Erythroblast (primary cell): Measurements from ENCODE around the gene APOBR.

ENCODE experiments used
- GATA1 ChIP-seq: IDR thresholded peaks from 2 replicates; pipeline ENCODE4 v1.6.1; 2011; ENCODE audit warnings: low read depth, mild to moderate bottlenecking, control low read depth, low read length, moderate library complexity
- POLR2A ChIP-seq: IDR thresholded peaks from 2 replicates; pipeline ENCODE4 v1.6.1; 2011; ENCODE audit warnings: mild to moderate bottlenecking, low read length

GRCh38 chr16:28528463-28528867 is 34.0 kb downstream of the APOBR start:
- TF ChIP-seq POLR2A: no peak
- TF ChIP-seq GATA1: no peak
